Measurements from ENCODE around the gene GEN1. TPM values are rescaled to one million over a fixed set of nuclear protein-coding genes. Genes with fewer than 3 reads are reported as not detected.

The GEN1 gene
- total RNA-seq, 2 experiments from 2014 or later = 21.9 to 25.4 TPM

GRCh38 chr2:17798338-17798737, 44.4 kb downstream of the GEN1 start:
- H3K4me1 Mint-ChIP-seq = no peaks in the 10 kb centered on the region
- ChIA-PET CTCF (no interaction called here), POLR2A (no interaction called here)
- H3K9me3 Mint-ChIP-seq (ENCODE audit: low read depth) = no peaks in the 10 kb centered on the region
- DNase-seq (no peak), ATAC-seq (no peak)
- peaks cover 19% of the 10 kb centered on the region for H3K27me3 Mint-ChIP-seq
- intact Hi-C loops (cut with DNase I, micrococcal nuclease) = no loop called here
- H3K27ac Mint-ChIP-seq = no peak overlapping the region
- H3K4me3 Mint-ChIP-seq = no peak overlapping the region
- H3K36me3 Mint-ChIP-seq (ENCODE audit: low read depth) = no peaks in the 10 kb centered on the region

GRCh38 chr2:17799301-17800120, 45.6 kb downstream of the GEN1 start:
- no peak overlapping the region for H3K4me3 Mint-ChIP-seq
- peaks cover 20% of the 10 kb centered on the region for H3K27me3 Mint-ChIP-seq
- DNase-seq (no peak), ATAC-seq (no peak)
- H3K4me1 Mint-ChIP-seq = no peaks in the 10 kb centered on the region
- intact Hi-C loops (cut with DNase I, micrococcal nuclease) = no loop called here
- CTCF ChIA-PET = no interaction called here
- H3K36me3 Mint-ChIP-seq (ENCODE audit: low read depth) = no peaks in the 10 kb centered on the region
- POLR2A ChIA-PET = no interaction called here
- no peaks in the 10 kb centered on the region for H3K9me3 Mint-ChIP-seq (ENCODE audit: low read depth)
- no peak overlapping the region for H3K27ac Mint-ChIP-seq

- ChIA-PET POLR2A (no interaction called here), CTCF (no interaction called here)
- no peaks in the 10 kb centered on the region for H3K36me3 Mint-ChIP-seq (ENCODE audit: low read depth)
- H3K27me3 Mint-ChIP-seq = peaks cover 18% of the 10 kb centered on the region
- no peak overlapping the region for H3K4me3 Mint-ChIP-seq
- no peak for ATAC-seq
- H3K27ac Mint-ChIP-seq = no peak overlapping the region
- no peak for DNase-seq
- intact Hi-C loops (cut with DNase I, micrococcal nuclease) = no loop called here
- H3K4me1 Mint-ChIP-seq = no peaks in the 10 kb centered on the region
- H3K9me3 Mint-ChIP-seq (ENCODE audit: low read depth) = no peaks in the 10 kb centered on the region
These were observed 46.3 kb downstream of the GEN1 start for GRCh38 chr2:17800219-17800618.

- Mint-ChIP-seq H3K27ac (no peak overlapping the region), H3K4me1 (no peaks in the 10 kb centered on the region), H3K4me3 (no peak overlapping the region), H3K27me3 (peaks cover 14% of the 10 kb centered on the region), H3K9me3 (ENCODE audit: low read depth) (no peaks in the 10 kb centered on the region), H3K36me3 (ENCODE audit: low read depth) (no peaks in the 10 kb centered on the region)
- DNase-seq (no peak), ATAC-seq (no peak)
- CTCF ChIA-PET = interaction anchor here (0.7 kb wide), 1 partner anchor 27 kb away, joined by 4 read pairs; no protein-coding TSS in a partner anchor
- POLR2A ChIA-PET = no interaction called here
- intact Hi-C loops (cut with DNase I, micrococcal nuclease) = no loop called here
These were observed 46.9 kb downstream of the GEN1 start for GRCh38 chr2:17800693-17801458.

- Mint-ChIP-seq H3K9me3 (ENCODE audit: low read depth) (no peaks in the 10 kb centered on the region), H3K27me3 (peaks cover 9% of the 10 kb centered on the region), H3K4me3 (no peak overlapping the region), H3K36me3 (ENCODE audit: low read depth) (no peaks in the 10 kb centered on the region), H3K4me1 (no peaks in the 10 kb centered on the region), H3K27ac (no peak overlapping the region)
- intact Hi-C loops (cut with DNase I, micrococcal nuclease) = no loop called here
- no peak for ATAC-seq
- no peak for DNase-seq
- ChIA-PET CTCF (no interaction called here), POLR2A (no interaction called here)
These were observed 49.6 kb downstream of the GEN1 start for GRCh38 chr2:17803497-17803896.

- Mint-ChIP-seq H3K4me1 (no peaks in the 10 kb centered on the region), H3K27me3 (peaks cover 9% of the 10 kb centered on the region), H3K4me3 (no peak overlapping the region), H3K9me3 (ENCODE audit: low read depth) (no peaks in the 10 kb centered on the region), H3K27ac (no peak overlapping the region), H3K36me3 (ENCODE audit: low read depth) (no peaks in the 10 kb centered on the region)
- DNase-seq (no peak), ATAC-seq (no peak)
- CTCF ChIA-PET = no interaction called here
- POLR2A ChIA-PET = no interaction called here
- intact Hi-C loops (cut with DNase I, micrococcal nuclease) = no loop called here
These were observed 50.4 kb downstream of the GEN1 start for GRCh38 chr2:17804358-17804757.

GRCh38 chr2:17805166-17805565, 51.2 kb downstream of the GEN1 start:
- H3K9me3 Mint-ChIP-seq (ENCODE audit: low read depth) = no peaks in the 10 kb centered on the region
- no peak for ATAC-seq
- CTCF ChIA-PET = interaction anchor here (0.6 kb wide), 1 partner anchor 19 kb away, joined by 3 read pairs; no protein-coding TSS in a partner anchor
- no peaks in the 10 kb centered on the region for H3K4me1 Mint-ChIP-seq
- POLR2A ChIA-PET = no interaction called here
- intact Hi-C loops (cut with DNase I, micrococcal nuclease) = no loop called here
- no peak overlapping the region for H3K27ac Mint-ChIP-seq
- no peaks in the 10 kb centered on the region for H3K36me3 Mint-ChIP-seq (ENCODE audit: low read depth)
- H3K4me3 Mint-ChIP-seq = no peak overlapping the region
- H3K27me3 Mint-ChIP-seq = peaks cover 12% of the 10 kb centered on the region
- DNase-seq = no peak

- POLR2A ChIA-PET = no interaction called here
- CTCF ChIA-PET = no interaction called here
- no peak overlapping the region for H3K4me3 Mint-ChIP-seq
- no peaks in the 10 kb centered on the region for H3K36me3 Mint-ChIP-seq (ENCODE audit: low read depth)
- H3K4me1 Mint-ChIP-seq = no peaks in the 10 kb centered on the region
- ATAC-seq (no peak), DNase-seq (no peak)
- no peak overlapping the region for H3K27ac Mint-ChIP-seq
- intact Hi-C loops (cut with DNase I, micrococcal nuclease) = no loop called here
- H3K9me3 Mint-ChIP-seq (ENCODE audit: low read depth) = no peaks in the 10 kb centered on the region
- peaks cover 12% of the 10 kb centered on the region for H3K27me3 Mint-ChIP-seq
These were observed 51.9 kb downstream of the GEN1 start for GRCh38 chr2:17805717-17806363.

- Mint-ChIP-seq H3K9me3 (ENCODE audit: low read depth) (no peaks in the 10 kb centered on the region), H3K27ac (no peak overlapping the region), H3K27me3 (peaks cover 14% of the 10 kb centered on the region), H3K4me1 (peaks cover 2% of the 10 kb centered on the region), H3K4me3 (no peak overlapping the region), H3K36me3 (ENCODE audit: low read depth) (no peaks in the 10 kb centered on the region)
- DNase-seq (no peak), ATAC-seq (no peak)
- CTCF ChIA-PET = interaction anchor here (1.0 to 1.8 kb wide), 3 partner anchors 8 to 18 kb away, joined by 3 to 4 read pairs (median 3); no protein-coding TSS in a partner anchor
- POLR2A ChIA-PET = no interaction called here
- intact Hi-C loops (cut with DNase I, micrococcal nuclease) = no loop called here
These were observed 59.2 kb downstream of the GEN1 start for GRCh38 chr2:17813010-17813741.

GRCh38 chr2:17813742-17814473, 60.0 kb downstream of the GEN1 start:
- no peak overlapping the region for H3K4me3 Mint-ChIP-seq
- H3K36me3 Mint-ChIP-seq (ENCODE audit: low read depth) = no peaks in the 10 kb centered on the region
- no peak for DNase-seq
- H3K27ac Mint-ChIP-seq = no peak overlapping the region
- ChIA-PET POLR2A (no interaction called here), CTCF (interaction anchor here (0.6 to 1.8 kb wide), 4 partner anchors 9 to 666 kb away, joined by 3 to 4 read pairs (median 3); no protein-coding TSS in a partner anchor)
- H3K9me3 Mint-ChIP-seq (ENCODE audit: low read depth) = no peaks in the 10 kb centered on the region
- peaks cover 2% of the 10 kb centered on the region for H3K4me1 Mint-ChIP-seq
- intact Hi-C loops (cut with DNase I, micrococcal nuclease) = no loop called here
- no peak for ATAC-seq
- peaks cover 14% of the 10 kb centered on the region for H3K27me3 Mint-ChIP-seq

GRCh38 chr2:17814601-17815000, 60.7 kb downstream of the GEN1 start:
- H3K36me3 Mint-ChIP-seq (ENCODE audit: low read depth) = no peaks in the 10 kb centered on the region
- CTCF ChIA-PET = interaction anchor here (0.6 kb wide), 1 partner anchor 59 kb away, joined by 4 read pairs; no protein-coding TSS in a partner anchor

More at GRCh38 chr2:17814601-17815000, 60.7 kb downstream of the GEN1 start:
- peaks cover 15% of the 10 kb centered on the region for H3K27me3 Mint-ChIP-seq
- no peak for ATAC-seq
- H3K4me3 Mint-ChIP-seq = no peak overlapping the region
- intact Hi-C loops (cut with DNase I, micrococcal nuclease) = no loop called here
- no peak for DNase-seq
- H3K27ac Mint-ChIP-seq = no peak overlapping the region
- H3K9me3 Mint-ChIP-seq (ENCODE audit: low read depth) = no peaks in the 10 kb centered on the region
- POLR2A ChIA-PET = no interaction called here
- peaks cover 2% of the 10 kb centered on the region for H3K4me1 Mint-ChIP-seq

Data from activated CD4-positive, alpha-beta T cell treated with anti-CD3 and anti-CD28 coated beads for 36 hours (primary cell).